GM12892 (cell line): ENCODE data around the gene SLC2A4RG.

Experiments used
- DNase-seq: peaks from one replicate; pipeline ENCODE4 v3.0.0; 2011; ENCODE audit not compliant: insufficient read length
- FAIRE-seq: peaks from 2 replicates; lab custom pipeline; 2011; peaks lifted over from hg19 to GRCh38; lab: Jason Lieb, UNC
- POLR2A ChIP-seq: IDR thresholded peaks from 2 replicates; pipeline ENCODE4 v1.6.1; 2011; ENCODE audit warnings: low read depth, low read length, control low read depth
- POLR2AphosphoS5 ChIP-seq: IDR thresholded peaks from 2 replicates; pipeline ENCODE4 v1.6.1; 2011; ENCODE audit warnings: low read depth, low read length, control low read depth
- TAF1 ChIP-seq: IDR thresholded peaks from 2 replicates; pipeline ENCODE4 v1.6.1; 2011; ENCODE audit warnings: low read depth, mild to moderate bottlenecking, control low read depth, low read length, borderline replicate concordance

SLC2A4RG gene

GRCh38 chr20:63738687-63739129 is 868 bp upstream of the SLC2A4RG start:
- FAIRE-seq (no peak), DNase-seq (no peak)
- no peak for TF ChIP-seq TAF1
- no peak for TF ChIP-seq POLR2A
- no peak for TF ChIP-seq POLR2AphosphoS5

GRCh38 chr20:63740070-63740626 is 572 bp downstream of the SLC2A4RG start:
- FAIRE-seq (no peak), DNase-seq (peak; percentile 67)
- no peak for TF ChIP-seq POLR2AphosphoS5
- no peak for TF ChIP-seq POLR2A
- TF ChIP-seq TAF1 = no peak

GRCh38 chr20:63740627-63741353 is 1.2 kb downstream of the SLC2A4RG start:
- TF ChIP-seq POLR2A (no peak), TAF1 (no peak), POLR2AphosphoS5 (no peak)
- FAIRE-seq = no peak
- DNase-seq = no peak

GRCh38 chr20:63741354-63741675 is 1.7 kb downstream of the SLC2A4RG start:
- DNase-seq (no peak), FAIRE-seq (no peak)
- TF ChIP-seq POLR2AphosphoS5 (no peak), TAF1 (no peak), POLR2A (no peak)

- no peak for FAIRE-seq
- no peak for DNase-seq
- TF ChIP-seq POLR2AphosphoS5 (no peak), POLR2A (no peak), TAF1 (no peak)
Measured at GRCh38 chr20:63741676-63742380, 2.3 kb downstream of the SLC2A4RG start.

GRCh38 chr20:63742381-63743024 is 2.9 kb downstream of the SLC2A4RG start:
- DNase-seq (no peak), FAIRE-seq (no peak)
- TF ChIP-seq POLR2A (no peak), POLR2AphosphoS5 (no peak), TAF1 (no peak)

- DNase-seq (no peak), FAIRE-seq (no peak)
- TF ChIP-seq TAF1 (no peak), POLR2A (no peak), POLR2AphosphoS5 (no peak)
Measured at GRCh38 chr20:63743210-63743970, 3.8 kb downstream of the SLC2A4RG start.

GRCh38 chr20:63744158-63744557 is 4.6 kb downstream of the SLC2A4RG start:
- TF ChIP-seq POLR2AphosphoS5 (no peak), TAF1 (no peak), POLR2A (no peak)
- FAIRE-seq (no peak), DNase-seq (no peak)

GRCh38 chr20:63744574-63745423 is 5.2 kb downstream of the SLC2A4RG start:
- no peak for FAIRE-seq
- no peak for DNase-seq
- TF ChIP-seq TAF1 (no peak), POLR2A (no peak), POLR2AphosphoS5 (no peak)

- FAIRE-seq = no peak
- TF ChIP-seq TAF1 = no peak
- no peak for TF ChIP-seq POLR2AphosphoS5
- TF ChIP-seq POLR2A = no peak
- DNase-seq = no peak
Measured at GRCh38 chr20:63745424-63745805, 5.8 kb downstream of the SLC2A4RG start.
